SKM-1 treated with dmso at 0.1 percent for 144 hours (cell line): ENCODE measurements around the gene NEDD4L.

ENCODE experiments used
- DNase-seq: peaks from one replicate; lab custom pipeline; 2025; ENCODE audit not compliant: unreplicated experiment; lab: John Stamatoyannopoulos, UW

Gene NEDD4L

DNA sequence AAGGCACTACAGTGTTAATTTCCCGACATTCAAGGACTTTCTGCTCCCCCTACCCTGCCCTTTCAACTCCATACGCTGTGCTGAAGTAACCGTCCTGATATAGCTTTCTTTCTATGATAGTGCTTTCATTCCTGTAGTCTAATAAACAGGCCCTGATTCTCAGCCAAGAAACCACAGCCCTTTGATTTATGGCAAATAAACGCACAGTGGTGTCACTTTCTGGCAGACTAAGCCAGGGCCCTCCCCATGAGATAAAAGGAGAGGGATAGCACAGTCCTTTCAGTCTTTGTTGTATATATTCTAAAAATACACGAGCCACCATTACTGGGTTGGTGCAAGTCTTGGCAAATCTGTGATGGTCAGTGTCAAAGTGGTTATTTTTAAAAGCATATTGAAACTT lies 293.7 kb downstream of the NEDD4L start:
- no peak for DNase-seq

- DNase-seq: no peak
Observed at GRCh38 chr18:58338141-58338540, 294.1 kb downstream of the NEDD4L start.

GRCh38 chr18:58338961-58339592 lies 295.1 kb downstream of the NEDD4L start:
- no peak for DNase-seq

GRCh38 chr18:58339890-58340289 lies 295.9 kb downstream of the NEDD4L start:
- DNase-seq: no peak

DNA sequence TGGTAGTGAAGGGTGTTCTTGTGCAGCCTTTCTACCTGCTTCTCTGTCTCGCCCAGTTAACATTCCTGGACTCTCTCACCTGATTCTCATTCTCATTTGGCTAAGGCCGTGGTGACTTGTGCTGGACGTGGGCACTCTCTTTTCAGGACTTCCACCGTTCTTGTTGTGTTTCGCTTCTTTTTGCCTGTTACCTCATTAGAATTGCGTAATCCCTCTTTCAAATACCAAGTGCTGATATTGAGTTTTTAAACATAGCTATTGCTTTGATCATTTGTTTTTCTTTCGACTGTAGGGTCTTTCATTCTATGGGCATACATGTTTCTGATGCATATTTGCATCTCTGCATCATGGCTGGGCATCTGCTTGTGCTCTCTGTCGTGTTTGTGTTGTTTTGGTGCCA lies 297.9 kb downstream of the NEDD4L start:
- no peak for DNase-seq

GRCh38 chr18:58344080-58344670 lies 300.1 kb downstream of the NEDD4L start:
- no peak for DNase-seq

DNA sequence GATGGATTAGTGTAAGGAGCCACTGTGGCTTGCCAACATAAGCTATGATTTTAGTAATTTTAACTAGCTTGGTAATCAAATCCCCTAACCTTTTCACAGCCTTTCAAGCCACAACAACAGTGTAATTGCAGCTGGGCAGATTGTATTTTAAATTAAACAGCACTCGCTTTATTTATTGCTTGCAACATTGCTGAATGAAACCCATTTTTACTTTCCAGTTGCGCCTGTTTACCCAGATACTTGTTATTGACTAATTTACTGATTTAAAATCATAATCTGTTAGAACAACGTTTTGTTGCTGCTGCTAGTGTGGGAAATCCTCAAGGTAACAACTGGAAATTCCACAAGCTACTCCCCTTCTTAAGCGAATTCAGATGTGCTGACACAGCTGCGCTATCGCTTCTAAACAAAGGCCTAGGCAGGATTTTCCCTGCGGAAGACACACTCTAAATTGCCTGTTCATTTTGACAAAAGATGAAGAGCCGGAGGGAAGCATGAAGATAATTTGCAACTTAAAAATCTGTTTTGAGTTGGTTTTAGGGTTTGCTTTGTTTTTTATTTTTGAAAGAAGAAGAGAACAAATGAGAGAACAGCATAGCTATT lies 300.9 kb downstream of the NEDD4L start:
- DNase-seq: no peak

- no peak for DNase-seq
Observed at GRCh38 chr18:58345875-58346274, 301.8 kb downstream of the NEDD4L start.

DNA sequence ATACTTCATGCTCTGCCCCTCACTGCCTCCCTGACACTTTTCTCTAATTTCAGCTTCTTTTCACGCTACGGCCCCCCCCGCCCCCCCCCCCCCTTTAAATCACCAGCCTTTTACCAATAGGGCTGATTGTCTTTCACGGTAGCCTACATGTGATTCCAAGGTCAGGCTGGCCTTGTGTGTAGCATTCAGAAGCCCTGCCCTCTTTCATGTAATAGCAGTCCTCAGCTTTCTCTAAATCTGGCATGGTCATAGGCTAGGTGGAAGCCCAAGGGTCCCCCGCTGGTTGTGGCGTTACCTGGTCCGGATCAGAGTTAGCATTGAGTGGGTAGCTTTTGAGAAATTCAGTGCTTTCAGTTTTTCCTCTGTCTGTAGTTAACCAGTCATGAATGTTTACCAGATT lies 303.1 kb downstream of the NEDD4L start:
- no peak for DNase-seq

DNA sequence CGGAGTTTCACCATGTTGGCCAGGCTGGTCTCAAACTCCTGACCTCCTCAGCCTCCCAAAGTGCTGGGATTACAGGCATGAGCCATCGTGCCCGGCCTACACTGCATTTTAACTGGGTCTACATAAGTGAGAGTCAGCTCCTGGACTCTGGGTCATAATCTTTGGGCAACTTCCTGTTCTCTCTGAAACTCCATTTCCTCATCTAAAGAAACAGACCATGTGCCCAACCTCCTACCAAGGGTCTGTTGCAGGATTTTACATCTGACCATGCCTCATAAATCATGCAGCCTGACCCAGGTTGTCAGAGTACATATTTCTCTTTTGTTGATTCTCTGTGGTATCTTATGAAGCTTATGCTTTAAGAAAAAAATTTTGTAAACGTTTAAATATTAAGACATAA lies 304.5 kb downstream of the NEDD4L start:
- DNase-seq: peak; percentile 23

DNA sequence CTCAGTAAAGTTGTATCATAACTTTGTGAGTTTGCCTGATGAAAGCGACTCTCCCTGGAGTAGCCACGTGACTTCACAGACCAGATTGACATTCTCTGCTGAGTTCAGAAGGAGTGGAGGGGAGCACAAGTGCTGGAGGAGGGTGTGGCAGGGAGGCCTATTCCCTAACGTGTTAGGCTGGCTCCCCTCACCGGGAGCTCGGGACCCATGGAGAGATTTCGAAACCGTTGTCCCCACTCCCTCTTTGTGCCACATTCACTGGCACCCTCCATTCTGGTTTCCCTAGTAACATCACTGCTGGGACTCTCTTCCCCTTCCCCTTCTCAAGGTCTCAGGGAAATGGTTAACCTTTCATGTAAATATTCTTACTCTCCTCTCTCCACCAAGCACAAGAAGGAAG lies 304.9 kb downstream of the NEDD4L start:
- no peak for DNase-seq

DNA sequence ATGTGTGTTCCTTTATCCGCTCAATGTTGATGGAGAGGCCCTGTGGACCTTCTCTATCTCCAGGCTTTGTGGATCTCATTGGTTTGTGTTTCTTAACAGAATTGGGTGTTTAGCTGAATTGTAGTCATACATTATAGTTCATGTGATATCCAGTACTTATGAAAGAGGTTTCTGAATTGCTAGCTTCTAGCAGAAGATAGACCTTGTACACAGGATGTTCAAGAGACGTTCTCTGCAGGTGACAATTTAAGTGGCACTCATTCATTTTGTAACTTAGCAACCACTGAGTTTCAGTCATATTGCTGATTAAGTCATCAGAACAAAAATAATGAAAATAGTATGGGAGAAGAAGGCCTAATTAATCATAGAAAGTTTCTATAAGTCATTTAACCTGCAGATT lies 305.6 kb downstream of the NEDD4L start:
- DNase-seq: no peak

DNA sequence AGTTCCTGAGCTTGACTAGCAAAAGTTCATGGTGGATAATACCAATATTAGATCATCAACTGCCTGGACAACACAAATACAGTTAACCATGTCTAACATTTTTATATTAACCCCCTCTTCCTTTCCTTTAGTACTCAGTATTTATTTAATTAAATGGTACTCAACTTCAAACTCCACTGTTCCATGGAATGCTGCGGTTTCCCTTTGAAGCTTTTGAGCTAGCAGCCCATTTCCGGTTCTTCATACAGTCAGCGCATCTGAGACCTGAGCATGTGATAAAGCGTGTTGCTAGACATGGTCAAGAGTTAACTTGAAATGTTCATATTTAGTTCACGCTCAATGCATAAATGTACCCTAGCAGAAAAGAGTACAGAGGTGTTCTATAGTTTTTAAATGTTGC lies 306.5 kb downstream of the NEDD4L start:
- DNase-seq: no peak

DNA sequence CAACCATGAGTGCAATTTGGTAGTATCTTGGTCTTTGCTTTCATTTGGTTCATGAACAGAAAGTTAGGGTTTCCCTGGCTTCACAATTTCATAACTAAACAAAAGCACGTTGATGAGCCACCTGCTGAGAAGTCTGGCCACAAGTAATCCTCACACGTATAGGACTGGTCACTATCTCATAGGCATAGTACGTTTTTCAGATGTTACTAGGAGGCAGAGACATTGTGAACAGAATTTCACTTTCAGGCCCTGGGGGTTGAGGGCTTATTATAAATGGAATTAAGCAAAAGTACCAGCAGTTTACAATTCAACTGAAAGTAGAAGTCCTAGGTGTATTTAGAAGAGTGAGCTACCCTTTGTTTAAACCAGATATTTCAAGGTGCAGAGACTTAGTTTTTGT lies 307.8 kb downstream of the NEDD4L start:
- no peak for DNase-seq

DNA sequence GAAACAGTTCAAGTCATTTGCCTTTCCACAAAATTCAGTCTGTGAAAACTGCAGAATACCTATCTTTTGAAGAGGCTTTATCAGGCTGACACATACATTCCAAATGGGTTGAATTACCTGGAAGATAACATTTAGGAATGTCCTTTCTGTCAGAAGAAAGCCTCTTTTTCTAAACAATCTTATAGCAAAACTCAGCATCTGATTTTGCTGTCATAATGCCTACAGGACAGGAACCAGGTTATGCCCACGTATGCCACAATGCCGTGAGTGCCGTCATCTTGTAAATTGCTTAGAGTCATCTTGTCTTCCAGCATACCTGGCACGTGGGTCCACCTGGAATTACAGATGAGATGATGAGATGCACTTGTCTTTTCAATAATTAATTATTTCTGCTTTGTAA lies 309.6 kb downstream of the NEDD4L start:
- DNase-seq: no peak

DNA sequence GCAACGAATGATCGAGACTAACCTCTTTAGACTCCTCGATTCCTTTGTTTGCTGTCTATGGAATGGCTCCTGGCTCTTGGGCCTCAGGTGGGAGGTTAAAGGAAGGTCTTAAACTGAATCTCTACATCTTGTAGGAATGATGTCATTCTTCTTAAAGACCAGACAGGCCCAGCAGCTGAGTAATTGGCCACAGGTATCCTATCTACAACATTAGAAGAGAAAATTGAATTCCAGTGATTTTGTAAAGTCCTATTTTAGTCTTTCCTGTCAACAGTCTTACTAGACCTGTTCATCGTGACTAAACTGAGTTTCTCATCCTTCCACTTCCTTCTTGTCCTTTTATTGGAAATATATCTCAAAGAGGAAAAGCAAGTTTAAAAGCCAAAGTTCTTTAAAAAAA lies 310.0 kb downstream of the NEDD4L start:
- no peak for DNase-seq

- DNase-seq: no peak
Observed at GRCh38 chr18:58354791-58355190, 310.8 kb downstream of the NEDD4L start.

- DNase-seq: no peak
Observed at GRCh38 chr18:58355243-58355642, 311.2 kb downstream of the NEDD4L start.

GRCh38 chr18:58359218-58359617 lies 315.2 kb downstream of the NEDD4L start:
- DNase-seq: no peak

DNA sequence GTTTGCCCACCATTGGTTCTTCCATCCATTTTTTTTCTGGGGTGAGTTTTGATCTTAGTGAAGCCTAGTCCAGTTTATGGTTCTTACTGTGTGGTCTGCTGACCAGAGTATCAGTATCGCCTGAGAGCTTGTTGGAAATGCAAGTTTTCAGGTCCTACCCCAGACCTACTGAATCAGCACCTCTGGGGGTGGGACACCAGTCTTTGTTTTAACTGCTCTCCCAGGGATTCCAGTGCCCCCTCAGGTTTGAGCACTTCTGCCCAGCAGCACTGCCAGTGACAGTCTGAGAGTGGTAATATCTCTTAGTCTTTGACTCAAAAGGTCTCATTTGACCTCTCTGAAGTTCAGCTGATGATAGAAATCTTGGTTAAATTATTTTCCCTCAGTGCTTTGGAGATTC lies 315.6 kb downstream of the NEDD4L start:
- no peak for DNase-seq

DNA sequence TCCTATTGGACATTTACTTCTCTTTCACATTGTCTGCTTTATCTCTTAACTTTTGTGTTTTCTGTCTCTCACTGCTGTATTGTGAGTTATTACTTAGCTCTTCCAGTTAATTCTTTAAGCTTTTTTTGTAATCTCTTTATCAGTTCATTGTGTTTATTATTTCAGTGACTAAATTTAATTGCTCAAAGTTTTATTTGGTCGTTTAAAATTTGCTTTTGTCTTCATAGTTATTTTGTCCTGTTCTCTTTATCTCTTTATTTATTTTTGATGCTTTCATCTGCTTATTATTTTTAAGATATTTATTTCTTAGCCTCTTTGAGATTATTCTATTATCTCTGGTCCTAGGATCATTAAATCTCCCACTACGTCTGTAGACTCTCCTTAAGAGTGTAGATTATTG lies 316.3 kb downstream of the NEDD4L start:
- DNase-seq: no peak

- no peak for DNase-seq
Observed at GRCh38 chr18:58361212-58361611, 317.2 kb downstream of the NEDD4L start.

DNA sequence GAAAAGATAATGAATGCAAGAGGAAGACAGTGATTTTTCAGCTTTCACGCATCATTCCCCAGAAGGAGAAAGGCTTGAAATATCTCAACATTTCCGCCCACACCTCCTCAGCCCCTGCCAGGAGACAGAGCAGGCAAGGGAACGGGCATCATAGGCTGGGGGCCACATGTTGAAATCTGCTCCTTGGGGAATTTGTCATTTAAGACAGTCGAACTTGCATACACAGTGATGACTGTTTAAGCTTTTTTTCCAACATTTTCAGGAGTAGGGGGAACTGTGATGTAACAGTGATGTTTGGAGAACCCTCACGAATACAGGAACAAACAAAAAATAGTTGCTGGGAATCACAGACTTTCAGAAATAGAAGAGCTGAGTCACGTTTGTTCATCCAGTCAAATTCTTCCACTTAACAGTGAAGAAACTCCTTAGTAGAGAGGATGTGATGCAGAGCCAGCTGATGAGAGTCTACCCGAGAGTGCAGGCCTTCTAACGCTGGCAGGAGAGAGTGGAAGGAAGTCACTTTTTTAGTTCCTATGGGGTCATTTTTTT lies 318.1 kb downstream of the NEDD4L start:
- no peak for DNase-seq
